GM15510 (cell line): ENCODE measurements around the gene RNF208.

Experiments used
- POLR2A ChIP-seq: IDR thresholded peaks from 3 replicates; pipeline ENCODE4 v1.6.1; 2011; ENCODE audit warnings: borderline replicate concordance; ENCODE audit not compliant: insufficient read length; ENCODE audit errors: extremely low read depth

Gene RNF208

GRCh38 chr9:137188086-137188489, 34.0 kb downstream of the RNF208 start:
- TF ChIP-seq POLR2A: no peak

DNA sequence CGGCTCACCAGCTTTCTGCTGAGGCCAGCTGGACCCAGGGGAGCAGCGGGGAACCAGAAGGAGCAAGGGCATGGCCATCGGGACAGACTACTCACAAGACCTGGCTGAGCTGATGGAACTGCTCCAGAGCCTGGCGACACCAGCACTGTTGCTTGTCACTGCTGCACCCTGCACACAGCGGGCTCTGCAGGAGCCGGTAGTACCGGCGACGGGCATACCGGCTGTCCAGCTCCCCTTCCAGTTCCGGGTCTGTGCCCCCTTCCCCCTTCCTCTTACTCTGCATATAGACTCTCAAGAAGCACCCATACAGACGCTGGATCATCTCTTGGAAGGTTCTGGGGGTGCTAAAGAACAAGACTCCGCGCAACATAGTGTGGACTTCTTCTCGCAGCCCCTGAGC, 34.7 kb downstream of the RNF208 start:
- no peak for TF ChIP-seq POLR2A

- TF ChIP-seq POLR2A: no peak
Observed at GRCh38 chr9:137186385-137186784, 35.7 kb downstream of the RNF208 start.

DNA sequence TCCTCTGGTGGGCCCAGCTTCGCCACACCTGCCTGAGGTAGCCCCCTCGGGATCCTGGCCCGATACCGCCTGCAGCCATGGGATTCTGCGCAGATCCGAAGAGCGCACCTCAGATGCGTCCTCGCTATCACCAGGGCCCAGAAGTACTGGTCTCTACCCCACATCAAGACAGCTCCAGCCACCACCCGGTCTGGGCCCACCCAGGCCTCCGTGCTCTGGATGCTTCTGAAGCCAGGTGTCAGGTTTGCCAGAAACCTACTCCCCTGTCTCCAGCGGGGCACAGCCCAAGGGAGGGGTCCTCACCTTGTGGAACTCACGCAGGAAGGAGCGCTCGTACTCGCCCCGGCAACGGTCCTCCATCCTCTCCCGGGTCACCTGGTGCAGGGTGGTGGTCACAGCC, 36.1 kb downstream of the RNF208 start:
- no peak for TF ChIP-seq POLR2A

GRCh38 chr9:137184881-137185660, 37.0 kb downstream of the RNF208 start:
- TF ChIP-seq POLR2A: no peak

GRCh38 chr9:137183980-137184595, 38.0 kb downstream of the RNF208 start:
- TF ChIP-seq POLR2A: no peak

DNA sequence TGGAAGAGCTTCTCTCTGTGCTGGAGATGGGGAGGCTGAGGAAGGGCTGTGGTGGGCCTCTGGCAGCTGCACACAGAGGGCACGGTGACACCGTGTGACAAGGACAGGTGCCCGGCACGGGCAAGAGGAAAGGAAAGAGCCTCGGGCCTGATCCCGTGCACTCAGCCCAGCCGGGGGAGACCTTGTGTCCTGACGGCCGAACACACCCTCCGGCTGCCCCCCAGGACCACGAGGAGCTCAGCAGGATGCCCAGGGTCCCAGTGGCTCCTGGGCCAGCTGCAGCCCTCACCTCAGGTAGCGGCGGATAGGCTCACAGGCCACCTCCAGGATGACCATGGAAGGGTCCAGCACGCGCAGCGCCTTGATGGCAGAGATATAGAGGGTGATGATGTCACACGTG, 39.2 kb downstream of the RNF208 start:
- TF ChIP-seq POLR2A: no peak

DNA sequence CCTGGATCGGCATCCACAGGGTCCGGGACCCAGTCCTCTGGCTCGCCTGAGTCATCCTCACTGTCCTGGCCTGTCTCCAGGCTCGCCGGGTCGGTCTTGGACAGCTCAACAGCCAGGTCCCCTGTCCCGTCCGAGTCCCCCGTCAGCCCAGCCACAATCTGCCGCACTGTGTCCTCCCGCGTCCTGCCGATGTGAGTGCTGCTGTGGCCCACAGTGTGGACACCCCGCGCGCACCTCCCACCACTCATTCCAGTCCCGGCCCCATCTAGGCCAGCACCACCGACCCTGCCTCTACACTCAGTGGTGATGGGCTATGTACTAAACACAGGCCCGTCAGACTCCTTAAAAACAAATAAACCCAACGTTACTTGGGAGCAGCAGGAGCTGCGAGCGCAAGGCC, 40.4 kb downstream of the RNF208 start:
- no peak for TF ChIP-seq POLR2A

DNA sequence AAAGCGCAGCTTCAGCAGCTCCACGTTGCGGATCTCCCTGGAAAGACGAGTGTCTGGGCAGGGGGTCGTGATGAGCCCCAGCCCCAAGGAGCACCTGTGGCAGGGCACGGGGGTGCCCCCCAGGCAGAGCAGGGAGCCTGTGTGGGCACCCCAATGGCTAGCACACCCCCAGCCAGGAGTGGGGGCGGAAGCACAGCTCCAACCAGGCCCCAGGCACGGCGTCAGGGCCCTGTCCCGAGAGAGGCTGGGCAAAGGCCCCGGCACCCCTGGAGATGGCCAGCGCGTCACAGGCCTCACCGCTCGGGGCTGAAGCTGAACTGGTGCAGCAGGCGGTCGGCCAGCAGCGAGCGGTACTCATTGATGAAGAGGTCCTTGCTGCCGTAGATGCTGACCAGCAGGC, 41.5 kb downstream of the RNF208 start:
- TF ChIP-seq POLR2A: no peak

GRCh38 chr9:137179761-137180160, 42.3 kb downstream of the RNF208 start:
- TF ChIP-seq POLR2A: no peak

DNA sequence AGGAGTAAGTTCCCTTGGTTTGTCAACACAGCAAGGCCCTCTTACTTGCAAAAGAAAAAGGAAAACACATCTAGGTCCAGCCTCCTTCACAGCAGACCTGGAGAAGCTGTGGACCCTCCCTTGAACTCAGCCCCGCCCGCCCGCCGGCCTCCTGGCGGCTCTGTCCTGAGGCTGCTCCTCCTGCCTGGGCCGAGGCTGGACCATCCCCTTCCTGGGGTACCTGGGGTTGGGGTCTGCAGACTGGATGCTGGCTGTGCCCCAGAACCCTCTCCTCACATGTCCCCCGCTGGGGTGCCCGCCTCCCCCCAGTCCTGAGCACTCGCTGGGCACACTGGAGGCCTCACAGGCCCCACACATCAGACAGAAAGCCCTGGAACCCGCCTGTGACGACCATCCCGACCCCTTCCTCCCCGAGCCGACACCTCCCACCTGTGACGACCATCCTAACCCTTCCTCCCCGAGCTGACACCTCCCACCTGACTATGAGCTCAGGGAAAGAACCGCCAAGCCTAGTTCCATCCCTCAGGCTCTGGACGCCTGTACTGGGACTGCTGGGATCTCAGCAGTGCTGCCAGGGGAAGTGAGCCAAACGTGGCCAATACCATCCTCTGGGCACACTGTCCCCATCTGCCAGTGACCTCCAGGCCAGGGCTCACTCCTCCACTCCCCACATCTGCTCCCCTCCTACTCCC, 43.0 kb downstream of the RNF208 start:
- no peak for TF ChIP-seq POLR2A

GRCh38 chr9:137178201-137178938, 43.7 kb downstream of the RNF208 start:
- no peak for TF ChIP-seq POLR2A

DNA sequence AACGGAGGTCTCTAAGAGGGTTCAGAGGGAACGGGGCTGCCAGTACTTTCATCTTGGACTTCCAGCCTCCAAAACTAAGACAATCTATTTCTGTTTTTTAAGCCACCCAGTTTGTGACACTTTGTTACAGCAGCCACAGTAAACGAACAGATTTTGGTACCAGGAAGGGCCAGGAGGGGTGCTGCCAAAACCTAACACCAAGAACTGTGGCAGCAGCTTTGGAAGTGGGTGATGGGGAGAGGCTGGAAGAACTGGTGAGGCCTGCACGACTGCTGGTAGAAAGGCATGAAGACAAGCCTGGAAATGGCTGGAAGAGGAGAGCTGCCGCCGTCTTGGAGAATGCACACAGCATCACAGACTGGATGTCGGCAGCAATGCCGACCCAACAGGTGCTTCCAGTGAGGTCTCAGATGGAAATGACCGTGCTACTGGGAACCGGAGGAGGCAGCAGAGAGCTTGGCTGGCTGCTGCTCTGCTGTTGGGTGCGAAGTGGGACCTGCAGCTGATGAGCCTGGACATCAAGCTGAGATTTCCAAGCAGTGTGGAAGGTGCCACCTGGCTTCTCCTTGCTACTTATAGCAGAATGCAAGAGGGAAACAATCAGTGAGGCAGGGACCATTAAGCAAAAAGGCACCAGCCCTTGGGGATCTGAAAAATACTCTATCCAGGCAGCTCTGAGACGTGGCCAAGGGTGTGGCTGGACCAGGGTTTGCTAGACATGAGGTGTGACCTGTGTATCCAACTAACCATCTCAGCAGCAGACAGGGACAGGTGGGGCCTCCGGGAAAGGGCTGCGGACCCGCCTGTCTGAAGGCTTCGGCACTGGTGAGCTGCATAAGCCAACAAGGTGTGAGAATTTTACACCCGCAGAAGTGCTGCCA, 45.5 kb downstream of the RNF208 start:
- TF ChIP-seq POLR2A: no peak

- no peak for TF ChIP-seq POLR2A
Observed at GRCh38 chr9:137175345-137175961, 46.6 kb downstream of the RNF208 start.
